WTC11 (cell line): ENCODE measurements around the gene RNF169. TPM values are rescaled to one million over a fixed set of nuclear protein-coding genes. Genes with fewer than 3 reads are reported as not detected.

Source experiments
- ATAC-seq: fragments of 200-7000 bp; cut with Tn5 transposase; 2 replicates; pipeline ENCODE4 v1.10.0; 2021; ENCODE audit warnings: mild to moderate bottlenecking, moderate library complexity
- CTCF ChIA-PET: fragments of 300-600 bp; sonication (Branson Sonifier 250); formaldehyde crosslinking; loops from one replicate; lab custom pipeline; 2021; ENCODE audit warnings: antibody characterized with exemption; lab: Charles Lee
- POLR2A ChIA-PET: fragments of 350-600 bp; sonication (Branson Sonifier 250); formaldehyde crosslinking; loops from one replicate; lab custom pipeline; 2021; ENCODE audit warnings: antibody characterized with exemption; lab: Charles Lee
- DNase-seq: peaks from one replicate; pipeline ENCODE4 v3.0.0; 2021; ENCODE audit warnings: low spot score
- H3K27ac Mint-ChIP-seq: 2 replicates; pipeline ENCODE4 v1.8.0; 2021; ENCODE audit warnings: mixed read lengths
- H3K27me3 Mint-ChIP-seq: 2 replicates; pipeline ENCODE4 v1.8.0; 2021; ENCODE audit warnings: low read depth, mild to moderate bottlenecking, moderate library complexity, mixed read lengths
- H3K36me3 Mint-ChIP-seq: 2 replicates; pipeline ENCODE4 v1.8.0; 2021; ENCODE audit warnings: mixed read lengths
- H3K4me1 Mint-ChIP-seq: 2 replicates; pipeline ENCODE4 v1.8.0; 2022; ENCODE audit warnings: mixed read lengths
- H3K4me3 Mint-ChIP-seq: 2 replicates; pipeline ENCODE4 v1.8.0; 2021; ENCODE audit warnings: mild to moderate bottlenecking, moderate library complexity, mixed read lengths
- H3K9me3 Mint-ChIP-seq: 2 replicates; pipeline ENCODE4 v1.8.0; 2021; ENCODE audit warnings: mixed read lengths
- ATF1 ChIP-seq: sonication (generic); formaldehyde crosslinking; IDR thresholded peaks from 2 replicates; pipeline ENCODE4 v1.8.1; 2023; ENCODE audit warnings: mild to moderate bottlenecking, moderate library complexity, missing genetic modification reagents
- FOXJ3 ChIP-seq: sonication (generic); formaldehyde crosslinking; IDR thresholded peaks from 2 replicates; pipeline ENCODE4 v1.9.0; 2021; ENCODE audit warnings: missing genetic modification reagents, mild to moderate bottlenecking, borderline replicate concordance
- FOXP1 ChIP-seq: sonication (generic); formaldehyde crosslinking; IDR thresholded peaks from 2 replicates; pipeline ENCODE4 v1.8.0; 2022; ENCODE audit warnings: missing genetic modification reagents, mild to moderate bottlenecking, moderate library complexity, borderline replicate concordance
- GRHL2 ChIP-seq: fragments of 250-450 bp; sonication (Bioruptor Pico); IDR thresholded peaks from 2 replicates; pipeline ENCODE4 v1.8.0; 2022; ENCODE audit warnings: mild to moderate bottlenecking, moderate library complexity; ENCODE audit not compliant: insufficient replicate concordance, severe bottlenecking
- HMGA2 ChIP-seq: fragments of 250-450 bp; sonication (Bioruptor Pico); IDR thresholded peaks from 2 replicates; pipeline ENCODE4 v1.4.0; 2021; ENCODE audit warnings: mild to moderate bottlenecking, moderate library complexity
- KAT7 ChIP-seq: sonication (generic); formaldehyde crosslinking; IDR thresholded peaks from 2 replicates; pipeline ENCODE4 v1.8.1; 2023; ENCODE audit warnings: missing genetic modification reagents, mild to moderate bottlenecking, borderline replicate concordance
- NFYB ChIP-seq: sonication (generic); formaldehyde crosslinking; conservative IDR thresholded peaks from 2 replicates; pipeline ENCODE4 v1.8.0; 2022; ENCODE audit warnings: low read depth, missing genetic modification reagents
- NR3C1 ChIP-seq: sonication (generic); formaldehyde crosslinking; conservative IDR thresholded peaks from 2 replicates; pipeline ENCODE4 v1.8.1; 2023; ENCODE audit warnings: low read depth, mild to moderate bottlenecking, missing genetic modification reagents
- PRRX2 ChIP-seq: fragments of 250-450 bp; sonication (Bioruptor Pico); IDR thresholded peaks from 2 replicates; pipeline ENCODE4 v1.8.0; 2021; ENCODE audit warnings: mild to moderate bottlenecking
- SMAD3 ChIP-seq: sonication (generic); formaldehyde crosslinking; IDR thresholded peaks from 2 replicates; pipeline ENCODE4 v1.8.0; 2022; ENCODE audit warnings: missing genetic modification reagents, mild to moderate bottlenecking, borderline replicate concordance
- TCF7 ChIP-seq: sonication (generic); formaldehyde crosslinking; IDR thresholded peaks from 2 replicates; pipeline ENCODE4 v1.8.0; 2022; ENCODE audit warnings: mild to moderate bottlenecking, low read depth, missing genetic modification reagents, moderate library complexity
- TEAD4 ChIP-seq: sonication (generic); formaldehyde crosslinking; IDR thresholded peaks from 2 replicates; pipeline ENCODE4 v1.8.0; 2022; ENCODE audit warnings: mild to moderate bottlenecking, missing genetic modification reagents
- USF2 ChIP-seq: sonication (generic); formaldehyde crosslinking; IDR thresholded peaks from 2 replicates; pipeline ENCODE4 v1.8.1; 2023; ENCODE audit warnings: mild to moderate bottlenecking, missing genetic modification reagents, moderate library complexity
- ZNF138 ChIP-seq: sonication (generic); formaldehyde crosslinking; conservative IDR thresholded peaks from 2 replicates; pipeline ENCODE4 v1.8.1; 2022; ENCODE audit warnings: mild to moderate bottlenecking, moderate library complexity, missing genetic modification reagents
- ZNF219 ChIP-seq: sonication (generic); formaldehyde crosslinking; IDR thresholded peaks from 2 replicates; pipeline ENCODE4 v1.8.0; 2023; ENCODE audit warnings: missing genetic modification reagents, mild to moderate bottlenecking, borderline replicate concordance
- ZNF232 ChIP-seq: sonication (generic); formaldehyde crosslinking; IDR thresholded peaks from 2 replicates; pipeline ENCODE4 v1.8.0; 2022; ENCODE audit warnings: mild to moderate bottlenecking, missing genetic modification reagents
- ZNF263 ChIP-seq: sonication (generic); formaldehyde crosslinking; IDR thresholded peaks from 2 replicates; pipeline ENCODE4 v1.8.1; 2022; ENCODE audit warnings: low read depth, mild to moderate bottlenecking, moderate library complexity, missing genetic modification reagents
- ZNF396 ChIP-seq: fragments of 250-450 bp; sonication (Bioruptor Pico); IDR thresholded peaks from 2 replicates; pipeline ENCODE4 v1.8.0; 2021; ENCODE audit warnings: mild to moderate bottlenecking, moderate library complexity, borderline replicate concordance
- ZNF425 ChIP-seq: fragments of 250-450 bp; sonication (Bioruptor Pico); conservative IDR thresholded peaks from 2 replicates; pipeline ENCODE4 v1.9.0; 2021; ENCODE audit warnings: mild to moderate bottlenecking
- ZNF532 ChIP-seq: fragments of 250-450 bp; sonication (Bioruptor Pico); IDR thresholded peaks from 2 replicates; pipeline ENCODE4 v1.9.0; 2021; ENCODE audit warnings: mild to moderate bottlenecking, borderline replicate concordance
- total RNA-seq: library from RNA; stranded (reverse); gene quantifications from 3 replicates; pipeline ENCODE4 v1.2.3, GENCODE V29; 2021

RNF169 gene
- total RNA-seq, 1 experiment from 2014 or later = 13.6 TPM

- ChIA-PET CTCF (interaction anchor here (1.0 kb wide), 1 partner anchor 135 kb away, joined by 4 read pairs; no protein-coding TSS in a partner anchor), POLR2A (no interaction called here)
- Mint-ChIP-seq H3K9me3 (no peaks in the 10 kb centered on the region), H3K27me3 (no peaks in the 10 kb centered on the region), H3K4me3 (no peak overlapping the region), H3K27ac (no peak overlapping the region), H3K4me1 (peaks cover 11% of the 10 kb centered on the region), H3K36me3 (peaks cover 16% of the 10 kb centered on the region)
- ATAC-seq = no peak
- no peak for DNase-seq
- TF ChIP-seq ATF1 (CRISPR knock-in tag) (no peak), KAT7 (CRISPR knock-in tag) (no peak), ZNF396 (CRISPR knock-in tag) (no peak), SMAD3 (CRISPR knock-in tag) (no peak), USF2 (no peak), TEAD4 (CRISPR knock-in tag) (no peak), ZNF219 (CRISPR knock-in tag) (no peak), ZNF138 (CRISPR knock-in tag) (no peak), GRHL2 (CRISPR knock-in tag) (no peak), ZNF532 (CRISPR knock-in tag) (no peak), ZNF232 (CRISPR knock-in tag) (no peak), NFYB (CRISPR knock-in tag) (no peak), PRRX2 (CRISPR knock-in tag) (no peak)
Observed at GRCh38 chr11:74837191-74837590, 88.5 kb downstream of the RNF169 start.

- Mint-ChIP-seq H3K27me3 (no peaks in the 10 kb centered on the region), H3K4me1 (peaks cover 11% of the 10 kb centered on the region), H3K36me3 (peaks cover 16% of the 10 kb centered on the region), H3K4me3 (no peak overlapping the region), H3K27ac (no peak overlapping the region), H3K9me3 (no peaks in the 10 kb centered on the region)
- DNase-seq (no peak), ATAC-seq (no peak)
- POLR2A ChIA-PET = no interaction called here
- TF ChIP-seq TCF7 (CRISPR knock-in tag) (no peak), ZNF263 (CRISPR knock-in tag) (no peak), NR3C1 (no peak)
- CTCF ChIA-PET = interaction anchor here (1.0 kb wide), 1 partner anchor 136 kb away, joined by 4 read pairs; no protein-coding TSS in a partner anchor
Observed at GRCh38 chr11:74838188-74838587, 89.5 kb downstream of the RNF169 start.

GRCh38 chr11:74839446-74839845 lies 90.8 kb downstream of the RNF169 start:
- ChIA-PET CTCF (interaction anchor here (1.4 kb wide), 2 partner anchors 137 to 138 kb away, joined by 5 to 6 read pairs; no protein-coding TSS in a partner anchor), POLR2A (no interaction called here)
- no peaks in the 10 kb centered on the region for H3K9me3 Mint-ChIP-seq
- no peak overlapping the region; the same call in 1 of the 2 replicates for H3K27ac Mint-ChIP-seq
- peaks cover 18% of the 10 kb centered on the region for H3K36me3 Mint-ChIP-seq
- DNase-seq = no peak
- H3K4me3 Mint-ChIP-seq = no peak overlapping the region
- H3K4me1 Mint-ChIP-seq = peaks cover 11% of the 10 kb centered on the region
- H3K27me3 Mint-ChIP-seq = no peaks in the 10 kb centered on the region
- no peak for ATAC-seq
- TF ChIP-seq NFYB (CRISPR knock-in tag) (no peak), FOXJ3 (no peak), USF2 (no peak), ZNF425 (CRISPR knock-in tag) (no peak), FOXP1 (CRISPR knock-in tag) (no peak), KAT7 (CRISPR knock-in tag) (no peak), HMGA2 (no peak)
